Prostate gland (tissue), 2 donors: ENCODE measurements around the gene ADPRHL1. TPM values are rescaled to one million over a fixed set of nuclear protein-coding genes. Genes with fewer than 3 reads are reported as not detected.

Source experiments
- DNase-seq: peaks from one replicate; pipeline ENCODE4 v3.0.0-alpha.2; 2019; ENCODE audit warnings: low spot score
- H3K27ac ChIP-seq, 2 donors: fragments of 200-600 bp; sonication (generic); 2 replicates each; pipeline ENCODE4 v1.5.1; 2017 to 2019
- H3K27me3 ChIP-seq: fragments of 200-600 bp; sonication (generic); replicated peaks from 2 replicates; pipeline ENCODE4 v1.5.1; 2019; ENCODE audit not compliant: insufficient read depth
- H3K36me3 ChIP-seq, 2 donors: fragments of 200-600 bp; sonication (generic); 1 replicate in 1 of 2; 2 replicates in 1 of 2; pipeline versions ENCODE4 v1.5.1 to v1.8.1; 2017 to 2019
- H3K4me1 ChIP-seq: fragments of 200-600 bp; sonication (generic); replicated peaks from 2 replicates; pipeline ENCODE4 v1.5.1; 2019
- H3K4me3 ChIP-seq, 2 donors: fragments of 200-600 bp; sonication (generic); 2 replicates each; pipeline ENCODE4 v1.5.1; 2017 to 2019
- H3K9me3 ChIP-seq: fragments of 200-600 bp; sonication (generic); 2 replicates; pipeline ENCODE4 v1.5.1; 2017
- CTCF ChIP-seq, 4 experiments: fragments of 200-600 bp in 2 of 4; fragments of 450-650 bp in 2 of 4; sonication (generic) in 2 of 4; IDR thresholded peaks; 1 replicate in 3 of 4; 2 replicates in 1 of 4; pipeline ENCODE4 v1.5.1; 2016 to 2019; ENCODE audit warnings: antibody characterized with exemption in 4 of 4, mild to moderate bottlenecking in 2 of 4, moderate library complexity in 2 of 4
- POLR2A ChIP-seq: fragments of 450-650 bp; IDR thresholded peaks from one replicate; pipeline ENCODE4 v1.6.1; 2016; ENCODE audit warnings: antibody characterized with exemption, mild to moderate bottlenecking
- POLR2AphosphoS5 ChIP-seq: sonication (generic); formaldehyde crosslinking; IDR thresholded peaks from one replicate; pipeline ENCODE4 v1.6.1; 2017; ENCODE audit warnings: antibody characterized with exemption
- WGBS: methylation state at CpG from one replicate; pipeline ENCODE4 v1.1.5; 2018; 5-methylcytosine and 5-hydroxymethylcytosine counted together
- intact Hi-C: fragments of 100-400 bp; cut with DNase I; formaldehyde crosslinking; loops from one replicate; pipeline ENCODE4 v1.14.2; 2022
- total RNA-seq, 2 donors: library from RNA; depleted of rRNA; stranded (reverse); fragments of >200 nt; gene quantifications; one replicate each; pipeline ENCODE4 v1.1.0, GENCODE V29; 2016

The ADPRHL1 gene
- total RNA-seq, 2 donors from 2014 or later: 3.7 to 3.9 TPM

- Histone ChIP-seq H3K4me1 (no peaks in the 10 kb centered on the region), H3K9me3 (no peaks in the 10 kb centered on the region), H3K4me3 (no peak overlapping the region), H3K36me3 (no peaks in the 10 kb centered on the region), H3K27ac (no peak overlapping the region), H3K27me3 (peaks cover 2% of the 10 kb centered on the region)
- TF ChIP-seq POLR2A: no peak
- TF ChIP-seq POLR2AphosphoS5: no peak
- TF ChIP-seq CTCF (IDR thresholded peaks at IDR 0.05): no peak
- DNase-seq: no peak
- intact Hi-C loops: no loop called here
- 83% methylated on average over 1 of the region's 1 CpG for WGBS
Measured at GRCh38 chr13:113418722-113419049, 34.6 kb downstream of the ADPRHL1 start.

- intact Hi-C loops: no loop called here
- no peak overlapping the region for H3K27ac ChIP-seq
- 69% methylated on average over 16 of the region's 16 CpGs for WGBS
- no peaks in the 10 kb centered on the region for H3K9me3 ChIP-seq
- H3K4me1 ChIP-seq: no peaks in the 10 kb centered on the region
- DNase-seq: no peak
- H3K27me3 ChIP-seq: peaks cover 2% of the 10 kb centered on the region
- H3K4me3 ChIP-seq: no peak overlapping the region
- TF ChIP-seq POLR2AphosphoS5 (no peak), POLR2A (no peak), CTCF (IDR thresholded peaks at IDR 0.05) (no peak)
- H3K36me3 ChIP-seq: no peaks in the 10 kb centered on the region
Measured at GRCh38 chr13:113417836-113418721, 35.2 kb downstream of the ADPRHL1 start.

GRCh38 chr13:113417008-113417751 lies 36.1 kb downstream of the ADPRHL1 start:
- 58% methylated on average over 28 of the region's 28 CpGs for WGBS
- Histone ChIP-seq H3K4me3 (no peak overlapping the region), H3K36me3 (no peaks in the 10 kb centered on the region), H3K9me3 (no peaks in the 10 kb centered on the region), H3K27ac (no peak overlapping the region), H3K4me1 (no peaks in the 10 kb centered on the region), H3K27me3 (peaks cover 2% of the 10 kb centered on the region)
- intact Hi-C loops: no loop called here
- no peak for DNase-seq
- no peak for TF ChIP-seq CTCF (IDR thresholded peaks at IDR 0.05)
- no peak for TF ChIP-seq POLR2A
- TF ChIP-seq POLR2AphosphoS5: no peak

- 79% methylated on average over 8 of the region's 8 CpGs for WGBS
- H3K27me3 ChIP-seq: peaks cover 2% of the 10 kb centered on the region
- DNase-seq: no peak
- intact Hi-C loops: no loop called here
- no peak overlapping the region for H3K4me3 ChIP-seq
- no peaks in the 10 kb centered on the region for H3K4me1 ChIP-seq
- no peaks in the 10 kb centered on the region for H3K36me3 ChIP-seq
- H3K27ac ChIP-seq: no peak overlapping the region
- TF ChIP-seq POLR2A: no peak
- TF ChIP-seq POLR2AphosphoS5: no peak
- no peak for TF ChIP-seq CTCF (IDR thresholded peaks at IDR 0.05)
- H3K9me3 ChIP-seq: no peaks in the 10 kb centered on the region
Measured at GRCh38 chr13:113415825-113416224, 37.5 kb downstream of the ADPRHL1 start.
